Stomach smooth muscle (tissue), 2 donors: ENCODE measurements around the gene ANKUB1.

Source experiments
- H3K27ac ChIP-seq: one replicate; pipeline ENCODE4 v1.7.0; 2013; ENCODE audit warnings: mild to moderate bottlenecking, low read length, inconsistent platforms
- H3K27me3 ChIP-seq, 2 donors: one replicate each; pipeline ENCODE4 v1.7.0; 2013; ENCODE audit warnings: low read length in 2 of 2; ENCODE audit not compliant: insufficient read depth in 2 of 2, control insufficient read depth in 1 of 2
- H3K36me3 ChIP-seq, 2 donors: one replicate each; pipeline ENCODE4 v1.7.0; 2013; ENCODE audit warnings: low read length in 2 of 2; ENCODE audit not compliant: control insufficient read depth in 2 of 2, insufficient read depth in 2 of 2
- H3K4me1 ChIP-seq: one replicate; pipeline ENCODE4 v1.7.0; 2013; ENCODE audit warnings: low read length; ENCODE audit not compliant: control insufficient read depth, insufficient read depth
- H3K4me3 ChIP-seq, 2 donors: one replicate each; pipeline ENCODE4 v1.7.0; 2013; ENCODE audit warnings: low read length in 2 of 2
- H3K9ac ChIP-seq, 2 donors: one replicate each; pipeline ENCODE4 v1.7.0; 2013; ENCODE audit warnings: low read length in 2 of 2, mild to moderate bottlenecking in 1 of 2
- H3K9me3 ChIP-seq, 2 donors: one replicate each; pipeline ENCODE4 v1.7.0; 2013; ENCODE audit warnings: low read length in 2 of 2; ENCODE audit not compliant: control insufficient read depth in 2 of 2
- donor health status: healthy.
- donor health status: Pancreatic carcinoma.

ANKUB1 gene

DNA sequence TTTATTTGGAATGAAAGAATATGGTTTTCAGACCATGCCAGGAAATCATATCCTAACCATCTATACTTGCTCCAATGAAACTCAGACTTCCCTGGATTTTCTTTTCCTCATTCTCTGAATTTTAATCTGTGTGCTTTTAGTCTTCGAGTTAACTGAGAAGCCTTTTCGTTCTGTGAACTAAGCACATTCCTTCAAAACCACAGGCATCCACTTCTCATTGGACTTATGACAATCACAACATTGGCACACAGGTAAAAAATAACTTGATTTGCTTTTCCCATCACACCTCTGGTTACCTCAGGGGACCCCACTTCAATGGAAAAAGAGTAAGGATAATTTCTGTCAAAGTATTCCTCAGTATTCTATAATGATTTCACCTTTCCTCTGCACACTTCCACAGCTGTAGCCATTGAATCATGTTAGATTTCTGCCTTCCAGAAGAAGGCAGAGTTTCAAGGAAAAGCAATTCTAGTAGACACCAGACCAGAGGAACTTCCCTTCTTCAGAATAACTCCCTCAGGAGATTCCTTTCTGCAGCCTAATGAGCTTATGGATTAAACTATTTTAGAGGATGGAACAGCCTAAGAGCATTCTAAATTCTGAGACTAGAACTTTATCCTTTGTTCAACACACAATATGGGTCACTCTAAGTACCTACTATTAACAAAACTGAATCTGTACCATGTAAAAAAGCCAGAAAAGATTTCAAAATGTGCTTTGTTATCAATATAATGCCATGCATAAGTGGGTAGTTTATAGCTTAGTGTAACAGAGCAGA, 56.0 kb downstream of the ANKUB1 start:
- Histone ChIP-seq H3K36me3 (peaks cover 2 to 16% of the 10 kb centered on the region in 2 donors), H3K4me1 (no peaks in the 10 kb centered on the region), H3K9ac (no peak overlapping the region), H3K9me3 (no peaks in the 10 kb centered on the region), H3K27ac (no peak overlapping the region), H3K4me3 (no peak overlapping the region), H3K27me3 (no peaks in the 10 kb centered on the region)

DNA sequence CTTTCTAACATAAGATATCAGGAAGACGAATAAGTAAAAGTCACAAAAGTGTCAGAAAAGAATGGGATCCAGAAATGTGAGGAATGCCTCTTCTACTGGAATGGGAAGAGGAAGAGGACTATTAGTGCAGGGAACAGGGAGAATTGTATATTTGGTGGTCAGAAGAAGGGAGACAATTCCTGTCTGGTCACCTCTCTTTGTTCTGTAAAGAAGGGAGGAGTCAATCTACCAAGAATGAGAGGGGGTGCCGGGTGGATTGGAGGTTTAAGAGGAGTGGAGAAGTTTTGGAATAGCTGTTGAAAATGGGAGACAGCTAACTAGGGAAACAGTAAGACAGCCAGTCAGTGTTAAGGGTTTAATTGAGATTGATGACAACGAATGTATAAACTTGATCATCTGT, 60.1 kb downstream of the ANKUB1 start:
- Histone ChIP-seq H3K9me3 (no peaks in the 10 kb centered on the region), H3K27ac (no peak overlapping the region), H3K9ac (no peak overlapping the region), H3K27me3 (no peaks in the 10 kb centered on the region), H3K4me3 (no peak overlapping the region), H3K4me1 (no peaks in the 10 kb centered on the region), H3K36me3 (peaks cover 0 to 3% of the 10 kb centered on the region in 2 donors)

GRCh38 chr3:149727656-149728055, 64.7 kb downstream of the ANKUB1 start:
- no peaks in the 10 kb centered on the region for H3K9me3 ChIP-seq
- no peaks in the 10 kb centered on the region for H3K36me3 ChIP-seq
- H3K9ac ChIP-seq, result no peak overlapping the region
- no peaks in the 10 kb centered on the region for H3K27me3 ChIP-seq
- no peaks in the 10 kb centered on the region for H3K4me1 ChIP-seq
- H3K27ac ChIP-seq, result no peak overlapping the region
- no peak overlapping the region for H3K4me3 ChIP-seq

DNA sequence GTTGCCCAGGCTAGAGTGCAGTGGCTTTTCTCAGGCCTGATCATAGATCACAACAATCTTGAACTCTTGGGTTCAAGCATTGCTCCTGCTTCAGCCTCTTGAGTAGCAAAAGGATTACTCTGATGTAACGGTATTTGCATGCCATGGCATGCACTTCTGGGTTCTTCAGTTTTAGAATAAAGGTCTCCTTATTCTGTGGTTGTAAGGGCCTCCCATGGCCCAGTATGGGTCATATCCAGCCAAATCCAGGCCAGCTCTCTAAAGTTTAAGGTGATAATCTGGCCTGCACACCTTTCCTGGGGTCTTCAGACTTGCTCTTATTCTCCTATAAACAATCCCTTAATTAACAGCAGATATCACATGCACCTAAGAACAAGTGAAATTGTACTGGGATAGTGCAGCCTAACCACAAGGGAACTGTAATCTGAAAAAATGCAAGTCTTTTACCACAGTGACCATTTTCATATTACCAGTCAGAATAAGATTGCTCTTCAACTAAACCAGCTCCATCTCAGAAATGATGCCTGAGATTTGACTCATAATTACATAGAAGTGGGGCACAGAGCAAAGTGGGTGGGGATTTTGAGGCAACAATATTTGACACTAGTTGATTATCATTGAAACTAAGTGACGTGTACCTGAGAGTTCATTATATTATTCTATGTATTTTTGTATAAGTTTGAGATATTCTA, 65.5 kb downstream of the ANKUB1 start:
- no peak overlapping the region for H3K27ac ChIP-seq
- H3K4me1 ChIP-seq, result no peaks in the 10 kb centered on the region
- H3K36me3 ChIP-seq, result no peaks in the 10 kb centered on the region
- H3K27me3 ChIP-seq, result no peaks in the 10 kb centered on the region
- no peaks in the 10 kb centered on the region for H3K9me3 ChIP-seq
- H3K4me3 ChIP-seq, result no peak overlapping the region
- H3K9ac ChIP-seq, result no peak overlapping the region

DNA sequence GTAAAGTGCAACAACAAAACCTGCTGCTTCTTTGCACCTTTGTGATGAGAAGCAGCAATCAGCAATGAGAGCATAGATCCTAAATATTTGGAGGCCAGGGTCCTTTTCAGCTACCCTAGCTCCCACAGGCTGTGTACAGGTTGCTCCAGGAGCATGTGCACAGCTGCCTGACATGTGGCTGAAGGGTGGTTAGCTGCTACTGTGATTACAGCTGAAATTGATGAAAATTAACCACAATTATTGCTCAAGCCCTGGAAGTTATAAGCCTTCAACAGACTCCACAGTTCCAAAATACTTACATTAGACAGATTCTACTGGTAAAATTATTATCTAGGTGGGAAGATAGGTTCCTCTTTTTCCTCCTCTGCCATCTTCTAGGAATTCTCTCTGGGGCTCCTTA, 68.6 kb downstream of the ANKUB1 start:
- Histone ChIP-seq H3K27me3 (no peaks in the 10 kb centered on the region), H3K4me1 (no peaks in the 10 kb centered on the region), H3K4me3 (no peak overlapping the region), H3K36me3 (no peaks in the 10 kb centered on the region), H3K9me3 (peaks cover 3 to 6% of the 10 kb centered on the region in 2 donors), H3K9ac (no peak overlapping the region), H3K27ac (no peak overlapping the region)

GRCh38 chr3:149720918-149721317, 71.4 kb downstream of the ANKUB1 start:
- Histone ChIP-seq H3K4me3 (no peak overlapping the region), H3K27ac (no peak overlapping the region), H3K4me1 (no peaks in the 10 kb centered on the region), H3K36me3 (no peaks in the 10 kb centered on the region), H3K9me3 (peaks cover 3 to 6% of the 10 kb centered on the region in 2 donors), H3K9ac (no peak overlapping the region), H3K27me3 (no peaks in the 10 kb centered on the region)

- no peaks in the 10 kb centered on the region for H3K27me3 ChIP-seq
- no peak overlapping the region for H3K27ac ChIP-seq
- no peaks in the 10 kb centered on the region for H3K4me1 ChIP-seq
- peak overlapping the region; percentile 40 to 55 for H3K4me3 ChIP-seq
- H3K9ac ChIP-seq, result peak overlapping the region; percentile 14 to 52
- peaks cover 3 to 6% of the 10 kb centered on the region in 2 donors for H3K9me3 ChIP-seq
- no peaks in the 10 kb centered on the region for H3K36me3 ChIP-seq
Measured at GRCh38 chr3:149717391-149718056, 74.8 kb downstream of the ANKUB1 start.

- peaks cover 3 to 6% of the 10 kb centered on the region in 2 donors for H3K9me3 ChIP-seq
- H3K4me3 ChIP-seq, result peak overlapping the region; percentile 40 to 55
- H3K27me3 ChIP-seq, result no peaks in the 10 kb centered on the region
- H3K4me1 ChIP-seq, result no peaks in the 10 kb centered on the region
- H3K9ac ChIP-seq, result peak overlapping the region; percentile 14 to 52
- no peaks in the 10 kb centered on the region for H3K36me3 ChIP-seq
- H3K27ac ChIP-seq, result no peak overlapping the region
Measured at GRCh38 chr3:149716984-149717383, 75.4 kb downstream of the ANKUB1 start.

DNA sequence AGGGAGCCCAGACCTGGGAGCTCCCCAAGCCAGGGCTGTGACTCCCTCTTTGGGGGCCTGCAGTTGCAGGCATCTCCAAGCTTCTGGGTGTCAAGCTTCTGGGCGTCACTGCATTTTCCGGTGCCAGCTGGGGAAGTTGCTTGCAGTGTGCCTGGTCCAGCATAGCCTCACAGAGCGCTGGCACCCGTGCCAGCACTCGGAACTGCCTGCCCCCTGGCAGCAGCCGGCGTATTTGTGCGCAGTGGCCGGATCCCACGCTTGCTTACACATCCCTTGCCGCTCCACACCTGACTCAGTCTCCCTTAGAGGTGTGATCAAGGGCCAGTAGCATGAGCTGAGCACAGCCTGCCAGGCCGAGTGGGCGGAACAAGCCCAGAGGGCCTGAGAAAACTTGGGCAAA, 77.1 kb downstream of the ANKUB1 start:
- Histone ChIP-seq H3K4me3 (no peak overlapping the region), H3K4me1 (no peaks in the 10 kb centered on the region), H3K9ac (no peak overlapping the region), H3K27me3 (no peaks in the 10 kb centered on the region), H3K9me3 (no peaks in the 10 kb centered on the region), H3K27ac (no peak overlapping the region), H3K36me3 (no peaks in the 10 kb centered on the region)

GRCh38 chr3:149713730-149714654, 78.4 kb downstream of the ANKUB1 start:
- no peaks in the 10 kb centered on the region for H3K9me3 ChIP-seq
- no peak overlapping the region for H3K9ac ChIP-seq
- no peaks in the 10 kb centered on the region for H3K27me3 ChIP-seq
- H3K4me1 ChIP-seq, result no peaks in the 10 kb centered on the region
- H3K36me3 ChIP-seq, result no peaks in the 10 kb centered on the region
- H3K4me3 ChIP-seq, result no peak overlapping the region
- no peak overlapping the region for H3K27ac ChIP-seq
